ENCODE results near the gene CERS4. TPM values are rescaled to one million over a fixed set of nuclear protein-coding genes. Genes with fewer than 3 reads are reported as not detected.

Gene CERS4, protein sequence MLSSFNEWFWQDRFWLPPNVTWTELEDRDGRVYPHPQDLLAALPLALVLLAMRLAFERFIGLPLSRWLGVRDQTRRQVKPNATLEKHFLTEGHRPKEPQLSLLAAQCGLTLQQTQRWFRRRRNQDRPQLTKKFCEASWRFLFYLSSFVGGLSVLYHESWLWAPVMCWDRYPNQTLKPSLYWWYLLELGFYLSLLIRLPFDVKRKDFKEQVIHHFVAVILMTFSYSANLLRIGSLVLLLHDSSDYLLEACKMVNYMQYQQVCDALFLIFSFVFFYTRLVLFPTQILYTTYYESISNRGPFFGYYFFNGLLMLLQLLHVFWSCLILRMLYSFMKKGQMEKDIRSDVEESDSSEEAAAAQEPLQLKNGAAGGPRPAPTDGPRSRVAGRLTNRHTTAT
- total RNA-seq (10 to 100 TPM; 36.8 to 38.6 TPM), polyA plus RNA-seq (ENCODE audit: insufficient read length in 6 of 6) (10 to 100 TPM; 46.1 to 59.1 (median 51.9) TPM)
- long read RNA-seq, donor 1, transcript CERS4-215 (2 exons, 710 nt): minor isoform, 5 of 34 reads
- long read RNA-seq, donor 1, transcript CERS4-201 (12 exons, 1,797 nt): major isoform, 8 of 34 reads
- long read RNA-seq, donor 1, partial matches to known transcripts: 20 of 34 reads
- long read RNA-seq, donor 1, other reads (novel, unspliced or antisense): 0 of 34 reads
- long read RNA-seq, donor 2, partial matches to known transcripts: 17 of 26 reads
- long read RNA-seq, donor 2, other reads (novel, unspliced or antisense): 0 of 26 reads
- long read RNA-seq, donor 3, partial matches to known transcripts: 12 of 15 reads
- long read RNA-seq, donor 3, other reads (novel, unspliced or antisense): 0 of 15 reads
- long read RNA-seq, donor 4, transcript CERS4-201 (12 exons, 1,797 nt): major isoform, 8 of 28 reads
- long read RNA-seq, donor 4, partial matches to known transcripts: 3 of 28 reads
- long read RNA-seq, donor 4, other reads (novel, unspliced or antisense): 13 of 28 reads
- long read RNA-seq, donor 5, partial matches to known transcripts: 0 of 5 reads
- long read RNA-seq, donor 5, other reads (novel, unspliced or antisense): 0 of 5 reads
- long read RNA-seq, donor 6, partial matches to known transcripts: 0 of 2 reads
- long read RNA-seq, donor 6, other reads (novel, unspliced or antisense): 0 of 2 reads
- long read RNA-seq, donor 7, partial matches to known transcripts: 11 of 16 reads
- long read RNA-seq, donor 7, other reads (novel, unspliced or antisense): 0 of 16 reads
- long read RNA-seq, donor 8, partial matches to known transcripts: 0 of 4 reads
- long read RNA-seq, donor 8, other reads (novel, unspliced or antisense): 0 of 4 reads
- long read RNA-seq, donor 9, partial matches to known transcripts: 0 of 1 reads
- long read RNA-seq, donor 9, other reads (novel, unspliced or antisense): 0 of 1 reads
- long read RNA-seq, donor 10, transcript CERS4-209 (11 exons, 1,637 nt): major isoform, 5 of 17 reads
- long read RNA-seq, donor 10, partial matches to known transcripts: 1 of 17 reads
- long read RNA-seq, donor 10, other reads (novel, unspliced or antisense): 7 of 17 reads
- long read RNA-seq, donor 11: 0 reads
- long read RNA-seq, donor 12, transcript CERS4-201 (12 exons, 1,797 nt): major isoform, 5 of 30 reads
- long read RNA-seq, donor 12, partial matches to known transcripts: 22 of 30 reads
- long read RNA-seq, donor 12, other reads (novel, unspliced or antisense): 0 of 30 reads

DNA sequence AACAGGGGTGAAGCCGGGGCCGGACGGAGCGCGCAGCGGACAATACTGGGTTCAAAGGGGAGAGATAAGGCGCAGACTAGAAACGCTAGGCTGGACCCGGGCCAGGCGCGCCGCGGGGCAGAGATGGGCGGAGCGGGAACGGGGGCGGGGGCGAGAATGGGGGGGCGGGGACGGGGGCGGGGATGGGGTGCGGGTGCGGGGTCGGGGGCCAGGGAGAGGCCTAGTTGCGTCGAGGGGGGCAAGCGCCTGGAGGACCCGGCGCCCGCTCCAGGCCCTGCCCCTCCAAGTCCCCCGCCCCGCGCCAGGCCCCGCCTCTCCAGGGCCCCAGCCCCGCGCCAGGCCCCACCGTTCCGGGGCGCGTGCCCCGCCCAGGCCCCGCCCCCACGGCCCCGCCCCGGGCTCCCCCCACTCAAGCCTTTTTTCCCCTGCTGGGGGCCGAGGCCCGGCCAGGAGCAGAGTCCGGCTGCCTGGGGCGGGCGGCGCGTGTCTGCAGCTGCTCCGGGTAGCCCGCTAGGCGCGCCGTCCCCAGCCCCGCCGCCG, at the start of gene CERS4:
Gene CERS4 (plus strand): TSS at position 449 of the 540 bp plus-strand sequence. CDS start 41,707 bp downstream, outside the sequence.
- H3K9me3 ChIP-seq: no peaks in the 10 kb centered on the region
- H3K4me3 ChIP-seq: peak within 1 kb of the TSS; percentile 64 to 74
- intact Hi-C loops (cut with DNase I): no loop called here
- no peaks in the 10 kb centered on the region for H3K36me3 ChIP-seq
- DNase-seq (peak; percentile 65 to 93 (median 79)), ATAC-seq (peak; percentile 86)
- peaks cover 0 to 26% of the 10 kb centered on the region in 2 donors for H3K4me1 ChIP-seq
- peak within 1 kb of the TSS; percentile 19 to 63 for H3K27ac ChIP-seq
- TF ChIP-seq, protein P1, sequence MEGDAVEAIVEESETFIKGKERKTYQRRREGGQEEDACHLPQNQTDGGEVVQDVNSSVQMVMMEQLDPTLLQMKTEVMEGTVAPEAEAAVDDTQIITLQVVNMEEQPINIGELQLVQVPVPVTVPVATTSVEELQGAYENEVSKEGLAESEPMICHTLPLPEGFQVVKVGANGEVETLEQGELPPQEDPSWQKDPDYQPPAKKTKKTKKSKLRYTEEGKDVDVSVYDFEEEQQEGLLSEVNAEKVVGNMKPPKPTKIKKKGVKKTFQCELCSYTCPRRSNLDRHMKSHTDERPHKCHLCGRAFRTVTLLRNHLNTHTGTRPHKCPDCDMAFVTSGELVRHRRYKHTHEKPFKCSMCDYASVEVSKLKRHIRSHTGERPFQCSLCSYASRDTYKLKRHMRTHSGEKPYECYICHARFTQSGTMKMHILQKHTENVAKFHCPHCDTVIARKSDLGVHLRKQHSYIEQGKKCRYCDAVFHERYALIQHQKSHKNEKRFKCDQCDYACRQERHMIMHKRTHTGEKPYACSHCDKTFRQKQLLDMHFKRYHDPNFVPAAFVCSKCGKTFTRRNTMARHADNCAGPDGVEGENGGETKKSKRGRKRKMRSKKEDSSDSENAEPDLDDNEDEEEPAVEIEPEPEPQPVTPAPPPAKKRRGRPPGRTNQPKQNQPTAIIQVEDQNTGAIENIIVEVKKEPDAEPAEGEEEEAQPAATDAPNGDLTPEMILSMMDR (IDR thresholded peaks at IDR 0.05): no peak
- H3K27me3 ChIP-seq: peaks cover 0 to 38% of the 10 kb centered on the region in 2 donors

DNA sequence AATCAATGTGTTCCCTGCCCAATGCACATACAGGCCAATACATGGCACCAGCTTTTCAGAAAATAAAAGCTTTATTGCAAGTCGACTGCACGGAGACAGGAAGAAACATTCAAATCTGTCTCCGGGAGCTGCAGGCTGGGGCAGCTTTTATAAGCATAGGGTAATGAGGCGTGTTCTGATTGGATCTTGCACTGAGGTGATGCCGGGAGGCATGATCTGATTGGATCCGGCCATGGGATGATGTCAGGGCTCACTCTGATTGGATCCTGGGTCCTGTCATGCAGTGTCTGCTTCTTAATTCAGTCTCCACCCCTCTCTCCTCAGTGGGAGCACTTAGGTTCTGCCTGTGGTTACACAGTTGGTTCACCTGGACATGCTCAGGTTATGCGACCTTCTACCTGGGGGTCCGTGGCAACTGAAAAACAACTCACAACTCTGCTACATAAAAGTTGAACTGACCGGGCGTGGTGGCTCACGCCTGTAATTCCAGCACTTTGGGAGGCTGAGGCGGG, 48.0 kb upstream of the CERS4 start:
- DNase-seq: no peak
- no peaks in the 10 kb centered on the region for H3K27me3 ChIP-seq
- H3K9me3 ChIP-seq: no peaks in the 10 kb centered on the region
- no peak for ATAC-seq
- TF ChIP-seq, protein P1 (IDR thresholded peaks at IDR 0.05): no peak
- intact Hi-C loops (cut with DNase I): loop anchor here in 1 of 2 donors (10.0 kb wide), 1 partner anchor 94 kb away; no protein-coding TSS in a partner anchor
- no peaks in the 10 kb centered on the region for H3K36me3 ChIP-seq
- no peak overlapping the region for H3K4me3 ChIP-seq
- no peaks in the 10 kb centered on the region for H3K4me1 ChIP-seq
- no peak overlapping the region for H3K27ac ChIP-seq

DNA sequence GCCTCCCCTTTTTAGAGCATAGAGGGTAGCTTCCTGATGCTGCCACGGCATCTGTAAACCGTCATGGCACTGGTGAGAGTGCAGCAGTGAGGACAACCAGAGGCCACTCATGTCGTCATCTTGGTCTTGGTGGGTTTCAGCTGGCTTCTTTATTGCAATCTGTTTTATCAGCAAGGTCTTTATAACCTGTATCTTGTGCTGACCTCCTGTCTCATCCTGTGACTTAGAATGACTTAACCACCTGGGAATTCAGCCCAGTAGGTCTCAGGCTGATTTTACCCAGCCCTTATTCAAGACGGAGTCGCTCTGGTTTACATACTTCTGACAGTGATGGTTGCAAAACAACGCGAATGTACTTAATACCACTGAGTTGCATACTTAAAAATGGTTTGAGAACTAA, 45.4 kb upstream of the CERS4 start:
- no peaks in the 10 kb centered on the region for H3K9me3 ChIP-seq
- intact Hi-C loops (cut with DNase I): loop anchor here in 1 of 2 donors (10.0 kb wide), 1 partner anchor 91 kb away; no protein-coding TSS in a partner anchor
- no peaks in the 10 kb centered on the region for H3K4me1 ChIP-seq
- no peak for ATAC-seq
- no peak overlapping the region for H3K4me3 ChIP-seq
- no peaks in the 10 kb centered on the region for H3K27me3 ChIP-seq
- no peak overlapping the region for H3K27ac ChIP-seq
- TF ChIP-seq, protein P1 (IDR thresholded peaks at IDR 0.05): no peak
- DNase-seq: no peak
- no peaks in the 10 kb centered on the region for H3K36me3 ChIP-seq

DNA sequence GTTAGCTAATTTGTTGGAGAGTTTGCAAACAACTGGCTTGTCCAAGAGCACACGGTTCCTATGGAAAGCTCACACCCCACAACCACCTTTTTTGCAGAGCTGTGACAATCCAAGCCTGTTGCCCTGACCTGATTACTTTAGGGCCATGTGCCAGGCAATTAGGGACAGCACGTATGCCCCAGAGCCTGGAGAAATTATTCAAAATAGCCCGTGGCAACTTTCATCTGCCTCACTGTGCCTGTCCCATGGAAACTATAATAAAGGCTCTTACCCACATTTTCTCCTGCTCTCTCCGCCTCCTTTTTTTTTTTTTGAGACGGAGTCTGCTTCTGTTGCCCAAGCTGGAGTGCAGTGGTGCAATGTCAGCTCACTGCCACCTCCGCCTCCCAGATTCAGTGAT, 41.2 kb upstream of the CERS4 start:
- no peaks in the 10 kb centered on the region for H3K27me3 ChIP-seq
- no peak overlapping the region for H3K4me3 ChIP-seq
- H3K27ac ChIP-seq: no peak overlapping the region
- DNase-seq (no peak), ATAC-seq (no peak)
- no peaks in the 10 kb centered on the region for H3K9me3 ChIP-seq
- H3K36me3 ChIP-seq: no peaks in the 10 kb centered on the region
- intact Hi-C loops (cut with DNase I): loop anchor here in 1 of 2 donors (10.0 kb wide), 1 partner anchor 87 kb away; no protein-coding TSS in a partner anchor
- no peaks in the 10 kb centered on the region for H3K4me1 ChIP-seq
- TF ChIP-seq, protein P1 (IDR thresholded peaks at IDR 0.05): no peak

All from left lung (tissue), 14 donors.